HL-60/S4 treated with phorbol 12-myristate 13-acetate at 8.2 ng/mL for 4 days and 3 days (cell line): ENCODE data around the gene TNFAIP2.

Experiments
- in situ Hi-C: fragments of 300-500 bp; cut with MboI; formaldehyde crosslinking; loops from 2 replicates; pipeline ENCODE4 v1.15.0; 2022; ENCODE audit warnings: low sequenced_read_pairs

TNFAIP2 gene

DNA sequence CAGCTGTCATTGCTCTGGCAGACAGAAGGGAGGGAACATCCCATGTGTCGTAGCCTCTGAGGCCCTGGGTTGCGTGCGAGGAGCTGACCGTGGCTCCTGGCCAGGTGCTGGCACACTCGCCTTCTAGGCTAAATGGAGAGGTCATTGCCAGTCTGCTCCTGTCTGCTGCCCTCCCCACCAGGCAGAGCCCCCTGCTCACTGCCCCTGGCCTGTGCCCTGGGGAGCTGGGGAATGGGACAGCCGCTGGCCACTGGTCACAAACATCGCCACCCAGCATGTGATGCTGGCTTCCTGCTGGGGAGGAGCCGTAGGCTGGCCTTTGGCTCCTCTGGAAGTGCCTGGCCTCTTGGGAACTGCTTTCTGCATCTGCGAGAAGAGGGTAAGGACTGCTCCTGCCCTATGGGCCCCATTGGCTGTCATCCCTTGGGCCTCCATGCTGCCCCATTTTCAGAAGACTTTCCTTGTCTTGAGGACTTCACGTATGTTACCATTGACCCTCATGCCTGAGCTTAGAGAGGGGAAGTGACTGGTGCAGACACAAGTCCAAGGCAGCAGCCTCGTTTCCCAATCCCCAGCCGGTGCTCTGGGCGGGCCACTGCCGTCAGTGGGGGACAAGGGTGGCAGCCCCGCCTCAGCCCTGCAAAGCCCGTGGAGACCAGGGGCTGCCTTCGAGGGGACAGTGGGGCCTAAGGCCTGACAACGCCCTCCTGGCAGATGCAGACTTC is 2.0 kb upstream of the TNFAIP2 start:
- in situ Hi-C loops: no loop called here

DNA sequence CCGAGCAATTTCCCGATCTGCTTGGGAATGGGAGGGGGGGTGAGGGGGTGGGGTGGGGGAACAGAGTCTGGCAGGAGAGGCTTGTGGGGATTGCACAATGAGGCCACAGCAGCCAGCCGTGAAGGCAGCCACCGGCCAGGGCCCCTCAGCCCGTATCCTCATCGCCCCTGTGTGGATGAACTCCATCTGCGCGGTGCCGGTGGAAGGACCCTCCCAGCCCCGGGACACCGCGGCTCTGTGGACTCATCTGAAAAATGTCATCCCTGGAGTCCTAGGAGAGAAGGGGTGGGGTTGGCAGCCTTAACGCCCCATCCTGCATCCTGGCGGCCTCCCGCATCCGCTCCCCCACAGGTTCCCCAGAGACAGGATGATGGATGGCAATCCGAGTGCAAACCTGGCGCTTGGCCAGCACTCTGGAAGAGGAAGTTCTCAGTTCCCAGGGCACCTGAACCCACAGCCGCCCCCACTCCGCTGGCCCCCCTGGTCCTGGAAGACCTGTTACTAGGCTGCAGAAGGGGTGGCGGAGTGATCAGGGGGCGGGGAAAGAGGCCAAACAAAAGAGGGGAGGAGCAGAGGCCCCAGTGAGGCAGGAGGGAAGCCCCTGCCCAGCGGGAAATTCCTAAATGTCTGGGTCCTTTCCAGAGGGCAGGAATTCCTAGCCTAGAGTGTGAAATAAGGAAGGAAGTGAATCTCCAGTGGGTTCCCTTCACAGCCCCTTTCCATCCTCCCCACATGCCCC is 1.2 kb upstream of the TNFAIP2 start:
- in situ Hi-C loops: no loop called here

DNA sequence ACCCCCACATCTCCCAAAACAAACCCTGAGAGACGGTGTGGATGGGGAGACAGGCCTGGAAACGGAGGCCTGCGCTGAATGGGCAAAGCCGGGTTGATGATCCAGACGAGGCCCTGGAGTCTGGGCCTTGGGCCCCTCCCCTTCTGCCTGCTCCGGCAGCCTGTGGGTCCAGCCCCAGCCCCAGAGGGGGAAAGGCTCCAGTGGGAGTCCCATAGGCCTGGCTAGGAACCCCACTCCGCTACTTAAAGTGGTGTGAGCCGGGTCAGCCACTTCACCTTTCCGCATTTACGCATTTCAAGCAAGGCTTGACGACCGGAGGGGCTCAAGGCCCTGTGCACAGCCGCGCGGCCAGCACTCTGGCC is 695 bp upstream of the TNFAIP2 start:
- in situ Hi-C loops: no loop called here

DNA sequence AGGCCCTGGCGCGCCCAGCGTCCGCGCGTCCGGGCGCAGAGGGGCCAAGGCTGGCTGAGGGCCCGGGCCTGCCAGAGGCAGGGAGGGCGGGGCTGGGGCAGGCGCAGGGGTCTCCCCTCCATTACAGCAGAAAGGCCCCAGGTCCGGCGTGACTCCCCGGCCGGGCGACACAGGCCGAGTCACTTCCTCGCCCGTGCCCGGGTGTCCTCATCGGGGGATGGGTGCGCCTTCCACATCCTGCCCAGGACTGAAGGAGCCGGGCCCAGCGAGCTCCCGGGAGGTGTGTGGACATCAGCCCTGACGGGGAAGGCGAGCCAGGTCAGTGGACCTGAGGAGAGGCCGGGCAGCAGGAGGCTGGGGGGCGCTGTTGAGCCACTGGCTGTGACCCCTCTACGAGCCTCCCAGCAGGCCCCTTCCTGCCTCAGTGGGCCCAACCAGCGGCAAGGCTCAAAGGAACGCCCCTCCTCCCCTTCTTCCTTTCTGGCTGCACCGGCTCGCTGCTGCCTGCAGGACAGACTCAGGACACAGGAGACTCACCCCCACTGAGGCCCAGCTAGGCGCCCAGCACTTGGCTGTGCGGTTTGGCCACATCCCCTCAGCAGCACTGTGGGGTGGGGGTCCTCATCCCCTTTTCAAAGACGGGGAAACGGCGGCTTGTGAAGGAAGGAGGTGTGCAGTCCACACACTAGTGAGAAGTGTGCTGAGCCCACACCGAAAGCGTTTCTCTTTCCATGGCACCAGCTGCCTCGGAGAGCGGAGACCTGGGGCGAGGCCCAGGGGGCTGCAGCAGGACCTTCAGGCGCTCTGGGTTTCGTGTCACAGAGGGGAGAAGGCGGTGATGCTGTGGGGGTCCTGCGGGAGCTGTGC is 606 bp downstream of the TNFAIP2 start:
- in situ Hi-C loops: no loop called here

DNA sequence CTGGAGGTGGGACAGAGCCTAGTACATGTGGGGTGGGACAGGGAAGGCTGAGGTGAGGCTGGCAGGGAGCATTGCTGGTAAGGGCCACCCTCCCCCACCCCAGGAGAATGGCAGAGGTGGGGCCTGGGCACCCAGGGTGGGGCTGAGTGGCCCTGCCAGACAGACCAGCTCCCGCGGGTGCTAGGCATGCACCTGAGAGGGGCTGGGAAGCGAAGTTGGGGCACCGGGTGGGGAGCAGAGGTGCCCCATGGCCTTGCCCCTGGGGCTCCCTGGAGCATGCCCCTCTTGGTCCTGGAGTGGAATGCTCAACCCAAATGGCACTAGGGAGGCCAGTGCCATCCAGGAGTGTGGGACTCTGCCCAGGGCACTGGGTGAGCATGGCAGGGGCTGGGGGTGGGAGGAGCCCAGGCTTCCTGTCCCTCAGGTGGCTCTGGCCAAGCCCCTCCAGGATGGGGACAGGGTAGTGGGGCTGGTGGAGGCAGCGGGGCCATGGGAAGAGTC is 1.3 kb downstream of the TNFAIP2 start:
- in situ Hi-C loops: no loop called here

DNA sequence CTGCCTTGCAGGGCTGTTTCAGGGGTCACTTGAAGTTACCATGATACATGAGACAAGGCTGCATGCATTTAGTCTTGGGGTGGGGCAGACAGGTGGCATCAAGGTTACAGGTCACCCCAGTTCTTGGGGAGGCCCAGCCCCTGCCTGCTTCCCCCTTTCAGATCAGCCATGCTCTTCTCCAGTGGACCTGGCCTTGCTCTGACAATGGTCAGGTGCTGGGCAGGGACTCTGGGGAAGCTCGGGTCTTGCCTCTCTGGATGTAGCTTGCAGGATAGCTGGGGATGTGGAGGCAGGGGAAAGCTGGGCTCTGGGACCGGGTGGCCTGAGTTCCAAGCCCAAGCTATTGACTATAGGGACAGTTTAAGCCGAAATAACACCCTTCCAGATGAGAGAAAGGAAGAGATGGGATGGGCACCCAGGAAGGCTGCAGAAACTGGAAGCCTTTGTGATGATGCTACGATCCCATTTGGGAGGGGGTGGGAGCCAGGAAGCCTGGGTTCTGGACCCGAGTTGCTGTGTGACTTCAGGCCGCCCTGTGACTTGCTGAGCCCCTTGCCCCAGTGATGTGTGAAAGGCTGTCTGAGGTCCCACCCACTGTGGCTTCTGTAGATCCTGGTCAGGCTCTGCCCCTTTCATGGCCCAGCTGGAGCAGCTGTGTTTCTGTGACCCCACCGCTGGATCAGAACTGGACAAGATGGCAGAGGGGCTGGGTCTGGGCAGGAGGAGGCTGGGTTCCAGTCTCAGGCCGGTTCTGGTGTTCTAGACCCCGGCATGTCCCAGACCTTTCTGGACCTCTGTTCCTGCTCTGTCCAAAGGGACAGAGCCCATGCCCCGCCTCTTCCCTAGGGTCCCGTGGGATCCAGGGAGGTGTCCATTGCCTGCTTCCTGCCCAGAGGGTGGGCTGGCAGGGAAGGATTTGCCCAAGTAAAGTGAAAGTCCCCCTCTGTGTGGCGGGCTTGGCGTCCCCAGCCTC is 2.1 kb downstream of the TNFAIP2 start:
- in situ Hi-C loops: no loop called here

DNA sequence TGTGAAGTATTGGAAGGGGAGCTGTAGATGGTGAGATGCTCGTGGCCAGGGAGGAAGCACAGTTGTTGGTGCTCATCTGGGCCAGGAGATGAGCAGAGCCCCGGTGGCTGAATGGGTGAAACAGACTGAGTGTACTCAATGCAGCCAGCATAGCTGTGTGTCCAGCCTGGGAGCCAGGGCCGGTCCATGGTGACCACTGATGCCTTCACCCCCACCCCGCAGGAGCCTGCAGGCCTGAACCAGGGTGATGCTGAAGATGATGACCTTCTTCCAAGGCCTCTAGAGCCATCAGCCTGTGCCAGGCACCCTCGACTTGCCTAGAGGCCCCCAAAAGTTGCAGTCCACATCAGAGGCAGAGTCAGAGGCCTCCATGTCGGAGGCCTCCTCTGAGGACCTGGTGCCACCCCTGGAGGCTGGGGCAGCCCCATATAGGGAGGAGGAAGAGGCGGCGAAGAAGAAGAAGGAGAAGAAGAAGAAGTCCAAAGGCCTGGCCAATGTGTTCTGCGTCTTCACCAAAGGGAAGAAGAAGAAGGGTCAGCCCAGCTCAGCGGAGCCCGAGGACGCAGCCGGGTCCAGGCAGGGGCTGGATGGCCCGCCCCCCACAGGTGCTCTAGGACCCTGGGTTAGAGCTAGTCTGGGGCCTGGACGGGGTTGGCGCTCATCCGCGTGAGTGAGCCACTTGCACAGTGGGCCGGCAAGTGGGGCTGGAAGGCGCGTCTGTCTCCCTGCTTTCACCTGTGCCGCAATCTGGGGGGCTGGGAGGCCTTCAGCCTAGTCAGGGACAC is 3.0 kb downstream of the TNFAIP2 start:
- in situ Hi-C loops: no loop called here

DNA sequence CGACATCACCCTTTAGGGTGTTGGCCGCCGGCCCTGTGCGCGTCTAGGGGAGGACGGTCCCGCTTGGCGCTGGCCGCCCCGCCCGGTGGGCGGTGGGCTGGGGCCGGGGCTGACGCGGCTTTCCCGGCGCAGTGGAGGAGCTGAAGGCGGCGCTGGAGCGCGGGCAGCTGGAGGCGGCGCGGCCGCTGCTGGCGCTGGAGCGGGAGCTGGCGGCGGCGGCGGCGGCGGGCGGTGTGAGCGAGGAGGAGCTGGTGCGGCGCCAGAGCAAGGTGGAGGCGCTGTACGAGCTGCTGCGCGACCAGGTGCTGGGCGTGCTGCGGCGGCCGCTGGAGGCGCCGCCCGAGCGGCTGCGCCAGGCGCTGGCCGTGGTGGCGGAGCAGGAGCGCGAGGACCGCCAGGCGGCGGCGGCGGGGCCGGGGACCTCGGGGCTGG is 3.6 kb downstream of the TNFAIP2 start:
- in situ Hi-C loops: no loop called here

DNA sequence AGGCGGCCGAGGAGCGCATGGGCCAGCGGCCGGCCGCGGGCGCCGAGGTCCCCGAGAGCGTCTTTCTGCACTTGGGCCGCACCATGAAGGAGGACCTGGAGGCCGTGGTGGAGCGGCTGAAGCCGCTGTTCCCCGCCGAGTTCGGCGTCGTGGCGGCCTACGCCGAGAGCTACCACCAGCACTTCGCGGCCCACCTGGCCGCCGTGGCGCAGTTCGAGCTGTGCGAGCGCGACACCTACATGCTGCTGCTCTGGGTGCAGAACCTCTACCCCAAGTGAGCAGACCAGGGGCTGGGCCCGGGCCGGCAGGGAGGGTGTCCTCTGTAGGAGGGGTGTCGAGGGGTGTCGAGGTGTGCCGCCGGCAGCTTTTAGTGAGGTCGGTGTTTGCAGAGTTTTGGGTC is 4.1 kb downstream of the TNFAIP2 start:
- in situ Hi-C loops: no loop called here

DNA sequence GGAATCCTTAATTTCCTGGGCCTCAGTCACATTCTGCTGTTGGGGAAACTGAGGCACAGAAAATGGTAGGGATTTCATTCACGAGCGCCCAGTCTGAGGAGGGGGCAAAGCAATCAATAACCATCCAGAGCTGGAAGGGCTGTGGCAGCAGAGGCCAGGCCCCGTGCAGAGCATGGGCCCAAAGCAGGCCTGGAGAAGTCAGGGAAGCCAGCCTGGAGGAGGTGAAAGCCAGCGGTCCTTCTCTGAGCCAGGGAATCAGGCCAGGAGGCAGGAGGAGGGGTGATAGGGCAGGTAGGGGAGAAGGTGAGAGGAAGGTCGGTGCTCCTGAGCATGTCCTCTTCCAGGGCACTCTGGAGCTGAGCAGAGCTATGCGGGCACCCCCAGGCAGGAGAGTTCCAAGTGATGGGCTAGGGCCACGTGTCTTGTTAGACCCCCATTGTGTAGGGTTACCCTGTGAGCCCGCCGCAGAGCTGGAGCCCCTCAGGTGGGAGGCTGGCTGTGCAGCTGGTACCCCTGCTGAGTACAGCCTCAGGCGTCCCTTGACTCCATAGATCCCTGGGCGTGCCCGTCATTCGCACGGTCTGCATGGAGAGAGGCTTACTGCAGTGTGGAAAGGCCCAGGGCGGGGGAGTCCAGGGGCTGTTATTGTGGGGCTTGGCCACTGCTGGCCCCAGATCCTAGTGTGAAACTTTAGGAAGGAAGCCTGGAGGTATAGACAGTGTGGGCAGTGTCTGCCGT is 4.8 kb downstream of the TNFAIP2 start:
- in situ Hi-C loops: no loop called here

DNA sequence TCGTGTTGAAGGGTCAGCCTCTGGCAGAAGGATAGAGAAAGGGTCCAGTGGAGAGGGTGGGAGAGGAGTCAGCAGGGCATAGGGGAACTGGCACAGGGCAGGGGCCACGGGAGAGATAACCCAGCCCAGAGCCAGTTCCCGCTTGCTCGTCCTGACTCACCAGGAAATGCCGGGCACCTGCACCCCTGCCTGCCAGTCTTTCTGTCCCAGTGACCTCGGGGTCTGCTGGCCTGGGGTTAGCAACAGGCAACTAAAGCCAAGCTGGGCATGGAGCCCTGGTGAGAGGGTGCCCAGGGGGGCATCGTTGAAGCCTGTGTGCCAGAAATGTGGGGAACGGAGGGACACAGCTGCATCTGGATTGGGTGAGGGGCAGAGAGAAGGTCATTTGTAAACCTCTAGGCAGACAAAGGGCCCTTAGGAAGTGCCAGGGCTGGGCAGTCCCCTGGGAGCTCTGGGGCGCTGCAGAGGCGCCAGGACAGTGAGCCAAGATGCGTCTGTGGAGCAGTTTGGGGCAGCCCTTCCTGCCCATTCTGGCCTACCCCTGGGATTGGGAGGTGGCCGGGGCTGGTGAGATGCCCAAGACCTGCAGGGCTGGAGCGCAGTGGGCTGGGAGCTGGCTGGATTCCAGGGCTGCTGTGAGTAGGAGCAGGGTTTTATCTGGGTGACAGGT is 5.5 kb downstream of the TNFAIP2 start:
- in situ Hi-C loops: no loop called here

DNA sequence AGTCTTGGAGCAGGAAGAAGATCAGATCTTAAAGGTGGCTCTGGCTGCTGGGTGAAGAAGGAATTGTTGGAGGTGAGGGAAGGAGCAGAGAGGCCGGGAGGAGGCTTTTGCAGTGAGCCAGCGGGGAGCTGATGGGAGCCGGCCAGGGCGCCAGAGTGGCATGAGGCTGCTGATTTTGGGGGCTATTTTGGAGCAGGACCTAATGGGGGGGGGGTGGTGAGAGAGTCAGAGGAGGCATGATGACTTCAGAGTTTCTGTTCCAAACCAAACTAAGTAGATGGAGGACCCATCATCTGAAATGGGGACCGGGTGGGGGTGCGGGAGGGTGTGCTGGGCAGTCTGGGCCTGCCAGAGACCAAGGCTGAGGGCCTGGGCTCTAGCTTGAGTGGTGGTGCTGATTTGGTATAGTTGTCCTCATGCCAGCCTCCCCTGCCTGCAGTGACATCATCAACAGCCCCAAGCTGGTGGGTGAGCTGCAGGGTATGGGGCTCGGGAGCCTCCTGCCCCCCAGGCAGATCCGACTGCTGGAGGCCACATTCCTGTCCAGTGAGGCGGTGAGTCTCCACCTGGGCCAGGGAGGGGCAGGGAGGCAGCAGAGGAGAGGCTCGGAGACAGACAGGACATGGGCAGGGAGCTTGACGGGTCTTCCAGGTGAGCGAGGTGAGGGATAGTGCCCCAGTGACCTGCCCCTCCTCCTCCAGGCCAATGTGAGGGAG is 6.2 kb downstream of the TNFAIP2 start:
- in situ Hi-C loops: no loop called here

DNA sequence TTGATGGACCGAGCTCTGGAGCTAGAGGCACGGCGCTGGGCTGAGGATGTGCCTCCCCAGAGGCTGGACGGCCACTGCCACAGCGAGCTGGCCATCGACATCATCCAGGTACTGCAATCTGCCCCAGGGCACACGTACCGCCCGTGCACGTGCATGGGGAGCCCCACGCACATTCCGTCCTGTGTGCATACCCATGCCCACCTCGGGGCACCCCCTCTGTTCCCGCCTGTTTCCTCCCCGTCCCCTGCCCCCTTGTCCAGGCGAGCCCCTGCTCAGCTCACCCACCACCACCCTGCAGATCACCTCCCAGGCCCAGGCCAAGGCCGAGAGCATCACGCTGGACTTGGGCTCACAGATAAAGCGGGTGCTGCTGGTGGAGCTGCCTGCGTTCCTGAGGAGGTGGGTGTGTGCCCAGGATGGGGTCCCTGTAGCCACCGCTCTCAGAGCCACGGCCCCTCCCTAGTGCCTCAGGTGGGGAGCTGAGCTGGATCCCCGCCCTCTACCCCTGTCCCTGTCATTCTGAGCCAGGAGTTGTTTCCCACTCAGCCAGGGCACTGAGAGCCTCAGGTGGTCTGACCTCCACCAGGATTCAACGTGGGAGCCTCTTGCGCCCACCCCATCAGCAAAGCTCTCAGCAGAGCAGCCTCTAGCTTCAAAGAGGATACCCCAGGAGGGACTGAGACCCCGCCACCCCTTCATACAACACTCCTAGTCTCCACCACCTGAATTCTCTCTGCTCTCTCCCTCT is 6.9 kb downstream of the TNFAIP2 start:
- in situ Hi-C loops: no loop called here

DNA sequence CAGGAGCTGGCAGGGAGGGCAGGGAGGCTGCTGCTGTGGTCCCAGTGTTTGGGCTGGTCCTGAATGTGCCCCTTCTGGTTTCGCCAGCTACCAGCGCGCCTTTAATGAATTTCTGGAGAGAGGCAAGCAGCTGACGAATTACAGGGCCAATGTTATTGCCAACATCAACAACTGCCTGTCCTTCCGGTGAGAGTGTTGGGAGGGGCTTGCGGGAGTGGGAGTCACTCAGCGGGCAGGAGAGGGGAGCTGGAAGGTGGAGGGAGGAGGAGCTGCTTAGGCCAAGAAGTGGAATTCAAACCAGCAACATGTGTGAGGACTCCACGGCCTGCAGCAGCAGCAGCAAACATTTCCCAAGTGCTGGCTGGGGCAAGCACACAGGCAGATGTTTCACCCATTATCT is 7.7 kb downstream of the TNFAIP2 start:
- in situ Hi-C loops: no loop called here

DNA sequence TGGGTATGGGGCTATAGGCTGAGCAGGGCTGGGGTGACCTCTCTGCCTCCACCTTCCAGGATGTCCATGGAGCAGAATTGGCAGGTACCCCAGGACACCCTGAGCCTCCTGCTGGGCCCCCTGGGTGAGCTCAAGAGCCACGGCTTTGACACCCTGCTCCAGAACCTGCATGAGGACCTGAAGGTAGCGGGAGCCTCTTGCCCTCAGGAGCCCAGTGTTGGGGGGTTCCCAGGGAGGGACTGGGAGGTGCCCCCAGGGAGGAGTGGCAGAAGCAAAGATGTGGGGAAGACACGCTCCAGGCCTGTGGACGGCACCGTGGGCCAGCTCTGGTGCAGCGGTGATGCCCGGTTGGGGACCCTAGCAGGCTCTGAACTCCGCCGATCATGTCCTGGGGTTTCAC is 8.3 kb downstream of the TNFAIP2 start:
- in situ Hi-C loops: no loop called here

DNA sequence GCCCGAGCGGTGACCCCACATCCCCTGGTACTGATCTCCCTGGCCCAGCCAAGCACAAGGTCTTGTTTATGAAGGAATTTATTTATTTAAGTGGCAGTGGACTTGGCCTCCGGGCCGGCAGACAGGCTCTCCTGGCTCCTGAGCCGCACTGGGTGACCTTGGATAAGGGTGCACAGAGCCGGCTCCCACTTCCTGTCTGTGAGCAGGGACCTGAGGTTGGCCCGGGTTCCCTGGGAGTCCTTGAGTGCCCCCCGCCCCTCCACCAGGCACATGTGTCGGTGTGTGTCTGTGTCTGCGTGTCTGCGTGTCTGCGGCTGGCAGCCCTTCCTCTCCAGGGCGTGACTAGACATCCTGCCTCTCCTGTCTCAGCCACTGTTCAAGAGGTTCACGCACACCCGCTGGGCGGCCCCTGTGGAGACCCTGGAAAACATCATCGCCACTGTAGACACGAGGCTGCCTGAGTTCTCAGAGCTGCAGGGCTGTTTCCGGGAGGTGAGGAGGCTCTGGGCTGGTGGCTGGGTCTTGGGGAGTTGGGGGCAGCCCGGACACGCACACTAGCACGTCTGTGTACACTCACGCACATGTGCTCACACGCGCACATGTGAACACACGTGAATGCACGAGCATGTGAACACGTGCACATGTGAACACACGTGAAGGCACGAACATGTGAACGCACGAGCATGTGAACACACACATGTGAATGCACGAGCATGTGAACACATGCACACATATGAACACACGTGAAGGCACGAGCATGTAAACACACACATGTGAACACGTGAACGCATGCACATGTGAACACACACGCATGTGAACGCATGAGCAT is 9.3 kb downstream of the TNFAIP2 start:
- in situ Hi-C loops: no loop called here
